NCI-H1417 (cell line): ENCODE measurements around the gene F12.
A peak's percentile ranks its signal among the peaks of the same experiment; 100 is the strongest.

Experiments used
- DNase-seq, 3 experiments: peaks; one replicate each; lab custom pipeline; 2025; lab: John Stamatoyannopoulos, UW

F12 gene

GRCh38 chr5:177446200-177447065 is 37.1 kb upstream of the F12 start, which contains the start of gene PRR7:
PRR7 (plus strand) TSS chr5:177446814; CDS start chr5:177455068, 8,254 bp downstream.
- DNase-seq, result peak; percentile 59 to 81 (median 73)

DNA sequence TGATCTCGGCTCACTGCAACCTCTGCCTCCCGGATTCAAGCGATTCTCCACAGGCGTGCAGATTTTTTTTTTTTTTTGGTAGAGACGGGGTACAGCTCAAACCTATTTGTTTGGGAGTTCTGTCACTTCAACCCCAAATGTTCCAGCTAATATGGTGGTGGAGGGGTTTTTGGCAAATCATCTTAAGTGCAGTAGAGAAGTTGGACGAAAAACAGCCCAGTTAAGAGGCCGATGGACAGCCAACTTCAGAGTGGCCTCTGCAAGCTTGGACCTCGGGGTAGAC is 36.5 kb upstream of the F12 start:
- no peak for DNase-seq

DNA sequence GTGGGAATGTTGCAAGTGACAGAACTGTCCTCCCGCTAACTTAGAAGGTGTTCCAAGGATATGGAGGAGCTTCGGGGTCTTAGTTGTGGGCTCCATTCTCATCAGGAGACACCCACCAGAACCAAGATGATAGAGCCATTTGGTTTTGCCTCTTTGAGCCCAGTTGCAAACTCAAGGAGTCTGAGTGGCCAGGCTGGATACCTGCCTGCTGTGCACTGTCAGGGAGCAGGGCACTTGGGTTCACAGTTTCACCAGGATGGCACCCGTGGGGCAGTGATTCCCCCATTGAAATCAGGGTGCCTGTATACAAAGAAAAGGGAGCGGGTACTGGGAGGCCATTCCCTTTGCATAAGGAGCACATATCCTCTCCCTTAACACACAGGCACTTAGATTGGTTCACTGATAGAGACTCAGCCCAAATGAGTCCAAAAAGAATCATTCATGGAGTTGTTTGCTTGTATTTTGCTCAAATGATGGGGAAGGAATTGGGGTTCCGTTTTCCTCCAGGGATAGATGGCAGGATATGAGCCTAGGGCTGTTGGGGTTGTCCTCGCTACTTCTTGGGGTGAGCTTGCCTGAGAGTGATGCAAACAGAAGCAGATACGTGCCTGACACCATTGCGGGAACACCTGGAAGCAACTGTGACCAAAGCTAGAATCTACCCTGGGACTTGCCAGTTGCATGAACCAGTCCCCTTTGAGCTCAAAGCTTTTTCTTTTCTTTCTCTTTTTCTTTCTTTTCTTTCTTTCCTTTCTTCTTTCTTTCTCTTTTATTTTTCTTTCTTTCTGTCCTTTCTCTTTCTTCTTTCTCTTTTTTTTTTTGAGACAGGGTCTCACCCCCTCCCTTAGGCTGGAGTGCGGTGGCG is 35.9 kb upstream of the F12 start:
- no peak for DNase-seq

DNA sequence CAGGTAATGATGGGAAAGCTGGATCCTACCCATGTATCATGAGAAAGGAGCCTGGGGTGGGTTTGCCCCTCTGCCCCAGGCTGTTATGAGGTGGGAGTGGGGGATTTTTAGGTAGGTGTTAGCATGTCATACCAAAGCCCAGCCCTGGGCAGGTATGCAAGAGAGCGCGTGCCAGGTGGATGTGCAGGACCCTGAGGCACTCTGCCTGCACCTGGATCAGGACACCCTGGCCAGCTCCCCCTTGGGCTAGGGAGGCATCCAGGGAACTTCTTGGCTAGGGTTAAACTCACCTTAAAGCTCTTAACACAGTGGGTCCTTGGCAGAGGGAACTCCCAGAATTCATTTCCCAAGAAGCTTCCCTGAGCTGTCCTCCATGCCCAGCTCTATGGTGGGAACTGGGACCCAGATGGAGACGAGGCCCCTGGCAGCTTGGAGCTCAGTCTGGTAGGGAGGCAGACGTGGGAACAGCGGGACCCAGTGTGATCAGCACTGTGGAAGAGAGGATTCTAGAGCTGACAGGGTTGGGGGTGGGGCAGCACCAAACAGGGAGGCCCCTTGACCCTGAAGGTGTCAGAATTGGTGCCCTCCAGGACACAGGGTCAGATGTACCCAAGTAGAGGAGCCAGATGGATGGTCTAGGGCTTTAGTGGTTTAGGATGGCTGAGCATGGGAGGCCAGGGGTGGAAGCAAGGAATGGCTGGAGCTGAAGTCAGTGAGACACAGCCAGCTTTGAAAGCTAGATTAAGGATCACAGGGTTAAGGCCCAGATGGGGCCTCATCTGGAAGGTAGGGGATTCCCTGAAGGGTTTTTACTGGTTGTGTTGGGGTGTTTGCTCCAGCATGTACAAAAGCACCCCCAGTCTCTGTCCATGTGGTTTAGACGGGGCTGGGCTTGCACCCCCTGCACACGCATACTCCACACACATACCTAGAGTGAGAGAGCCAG is 35.0 kb upstream of the F12 start:
- DNase-seq, result no peak

DNA sequence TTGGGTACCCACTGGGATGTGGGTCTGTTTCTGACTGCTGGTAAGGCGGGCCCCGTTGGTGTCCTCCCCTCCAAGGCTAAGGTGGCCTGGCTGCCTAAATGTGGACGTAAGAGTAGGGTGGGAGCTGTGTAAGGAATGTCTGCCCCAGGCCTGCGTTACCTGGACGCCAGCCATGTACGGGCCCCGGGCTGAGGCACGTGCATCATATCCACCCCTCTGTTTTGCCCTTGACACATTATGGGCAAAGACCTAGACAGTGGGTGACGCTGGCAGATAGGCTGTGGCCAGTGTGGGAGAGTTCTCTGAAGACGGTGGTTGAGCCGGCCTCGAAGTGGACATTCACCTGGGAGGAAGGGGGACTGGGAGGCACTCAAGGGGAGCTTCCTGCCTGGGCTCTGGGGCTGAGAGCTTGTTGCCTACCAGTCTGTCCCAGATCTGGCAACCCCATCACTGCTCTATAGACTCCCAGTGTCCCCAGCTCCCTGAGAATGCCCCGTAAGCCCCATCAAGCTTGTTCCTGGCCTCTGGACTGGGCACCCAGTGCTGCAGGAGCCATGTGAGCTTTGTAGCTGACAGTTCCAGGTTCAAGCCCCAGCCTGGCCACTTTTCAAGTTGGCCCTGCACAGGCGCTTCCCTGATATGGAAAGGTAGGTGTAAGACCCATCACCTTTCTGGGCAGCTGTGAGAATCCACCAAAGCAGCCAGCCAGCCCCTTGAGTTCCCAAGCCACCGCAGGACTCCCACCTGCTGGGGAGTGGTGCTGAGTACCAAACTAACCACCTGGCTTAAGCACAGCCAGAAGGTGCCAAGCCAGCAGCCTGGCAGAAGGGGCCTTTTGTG is 34.0 kb upstream of the F12 start:
- no peak for DNase-seq

GRCh38 chr5:177442066-177442826 is 32.9 kb upstream of the F12 start:
- no peak for DNase-seq

- no peak for DNase-seq
These were observed 31.8 kb upstream of the F12 start for GRCh38 chr5:177440990-177441780.

- no peak for DNase-seq
These were observed 31.0 kb upstream of the F12 start for GRCh38 chr5:177440211-177440989.

DNA sequence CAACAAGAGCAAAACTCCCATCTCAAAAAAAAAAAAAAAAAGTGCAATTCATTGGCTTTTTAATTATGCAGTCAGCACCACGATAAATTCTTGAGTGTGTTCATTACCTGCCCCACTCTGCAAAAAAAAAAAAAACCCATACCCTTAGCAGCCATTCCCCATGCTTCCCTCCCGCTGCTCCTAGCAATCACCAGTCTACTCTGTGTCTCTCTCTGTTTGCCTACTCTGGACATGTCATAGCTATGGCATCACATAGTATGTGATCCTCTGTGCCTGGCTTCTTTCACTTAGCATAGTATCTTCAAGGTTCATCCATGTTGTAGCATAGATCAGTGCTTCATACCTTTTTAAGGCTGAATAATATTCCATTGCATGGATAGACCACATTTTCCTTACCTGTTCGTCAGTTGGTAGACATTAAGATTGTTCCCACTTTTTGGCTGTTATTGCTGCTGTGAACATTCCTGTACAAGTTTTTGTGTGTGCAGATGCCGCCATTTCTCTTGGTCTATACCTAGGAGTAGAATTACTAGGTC is 30.2 kb upstream of the F12 start:
- DNase-seq, result no peak

- DNase-seq, result no peak
These were observed 29.1 kb upstream of the F12 start for GRCh38 chr5:177438468-177438867.

GRCh38 chr5:177437623-177438022 is 28.3 kb upstream of the F12 start:
- peak in 2 of 3 experiments; percentile 19 to 45 for DNase-seq

DNA sequence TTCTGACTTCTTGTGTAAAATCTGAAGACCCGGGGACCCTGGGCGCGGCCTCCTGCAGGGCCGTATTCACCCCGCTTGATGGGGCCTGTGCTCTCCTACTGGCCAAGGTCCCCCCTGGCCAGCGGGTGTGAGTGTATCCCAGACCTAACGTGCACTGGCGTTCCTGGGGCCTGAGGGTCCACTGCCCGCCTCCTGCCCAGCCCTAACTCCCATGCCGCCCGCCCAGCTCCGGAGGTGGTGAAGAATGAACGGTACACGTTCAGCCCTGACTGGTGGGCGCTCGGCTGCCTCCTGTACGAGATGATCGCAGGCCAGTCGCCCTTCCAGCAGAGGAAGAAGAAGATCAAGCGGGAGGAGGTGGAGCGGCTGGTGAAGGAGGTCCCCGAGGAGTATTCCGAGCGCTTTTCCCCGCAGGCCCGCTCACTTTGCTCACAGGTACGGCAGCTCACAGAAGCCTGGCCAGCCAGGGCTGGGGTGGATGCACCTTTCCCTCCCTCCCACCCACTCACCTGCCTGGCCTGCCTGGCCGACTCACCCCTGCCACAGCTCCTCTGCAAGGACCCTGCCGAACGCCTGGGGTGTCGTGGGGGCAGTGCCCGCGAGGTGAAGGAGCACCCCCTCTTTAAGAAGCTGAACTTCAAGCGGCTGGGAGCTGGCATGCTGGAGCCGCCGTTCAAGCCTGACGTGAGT is 26.6 kb upstream of the F12 start:
- DNase-seq, result no peak

DNA sequence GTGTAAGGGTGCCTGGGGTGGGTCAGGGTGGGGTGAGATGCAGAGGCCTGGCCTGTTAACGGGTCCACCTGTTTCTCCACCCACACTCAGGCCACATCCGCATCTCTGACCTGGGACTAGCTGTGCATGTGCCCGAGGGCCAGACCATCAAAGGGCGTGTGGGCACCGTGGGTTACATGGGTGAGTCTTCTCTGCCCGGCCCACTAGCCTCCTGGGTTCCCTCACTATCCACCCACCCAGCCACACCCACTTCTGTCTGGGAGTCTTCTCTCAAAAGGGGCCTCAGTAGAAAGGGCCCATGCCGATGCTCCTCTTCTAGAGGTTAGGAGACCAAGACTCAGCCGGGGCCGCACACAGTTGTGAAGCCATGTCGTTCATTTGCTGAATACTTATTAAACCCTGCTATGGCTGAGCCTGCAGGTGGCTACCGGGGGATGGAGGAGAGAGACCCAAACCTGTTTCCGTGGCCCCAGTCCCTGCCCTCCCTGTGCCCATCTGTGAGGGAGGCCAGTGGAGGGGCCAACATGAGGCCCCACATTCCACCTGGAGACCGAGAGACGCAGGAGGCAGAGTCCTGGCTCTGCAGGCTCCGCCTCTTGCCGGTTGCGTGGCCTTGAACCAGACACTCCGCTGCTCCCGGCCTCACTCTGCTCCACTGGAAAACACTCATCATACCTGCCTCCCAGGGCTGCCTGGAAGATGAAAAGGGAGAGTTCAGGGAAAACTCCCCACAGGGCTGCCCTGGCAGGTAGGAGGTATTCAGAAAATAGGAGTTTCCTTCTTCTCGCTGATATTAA is 25.8 kb upstream of the F12 start:
- no peak for DNase-seq

DNA sequence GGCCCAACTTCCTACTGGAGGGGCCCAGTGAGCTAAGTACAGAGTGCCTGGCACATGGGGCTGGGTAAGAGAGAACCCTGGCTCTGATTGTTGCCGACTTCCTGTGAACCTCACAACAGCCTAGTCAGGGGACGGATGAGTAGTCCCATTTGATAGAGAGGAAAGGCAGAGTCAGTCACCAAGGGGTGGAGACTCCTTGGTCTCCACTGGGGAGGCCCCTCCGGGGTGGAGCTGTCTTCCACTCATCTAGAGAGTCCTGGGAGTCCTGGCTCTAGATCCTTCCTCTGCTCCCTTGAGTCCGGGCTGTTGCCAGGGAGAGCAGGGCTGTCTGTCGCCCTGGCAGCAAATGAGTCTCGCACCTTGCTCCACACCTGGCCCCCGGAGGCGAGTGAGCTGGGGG is 25.1 kb upstream of the F12 start:
- DNase-seq, result no peak

DNA sequence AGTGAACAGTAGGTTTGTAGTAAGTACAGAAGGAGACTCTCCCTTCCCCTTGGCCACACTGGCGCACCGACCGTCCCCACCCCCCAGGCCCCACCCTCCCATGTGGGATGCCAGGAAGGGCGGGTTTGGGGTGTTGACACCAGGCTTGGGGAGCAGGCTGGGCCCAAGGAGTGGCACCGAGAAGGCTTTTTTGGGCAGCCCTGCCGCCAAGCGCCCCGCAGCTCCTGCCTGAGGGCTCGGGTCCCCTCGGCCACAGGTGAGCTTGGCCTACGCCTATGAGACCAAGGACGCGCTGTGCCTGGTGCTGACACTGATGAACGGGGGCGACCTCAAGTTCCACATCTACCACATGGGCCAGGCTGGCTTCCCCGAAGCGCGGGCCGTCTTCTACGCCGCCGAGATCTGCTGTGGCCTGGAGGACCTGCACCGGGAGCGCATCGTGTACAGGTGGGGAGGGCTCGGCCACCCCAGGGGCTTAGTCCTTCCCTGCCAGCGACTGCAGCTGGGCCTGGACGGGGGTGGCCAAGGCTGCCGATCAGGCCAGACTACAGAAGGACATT is 24.4 kb upstream of the F12 start:
- DNase-seq, result no peak

DNA sequence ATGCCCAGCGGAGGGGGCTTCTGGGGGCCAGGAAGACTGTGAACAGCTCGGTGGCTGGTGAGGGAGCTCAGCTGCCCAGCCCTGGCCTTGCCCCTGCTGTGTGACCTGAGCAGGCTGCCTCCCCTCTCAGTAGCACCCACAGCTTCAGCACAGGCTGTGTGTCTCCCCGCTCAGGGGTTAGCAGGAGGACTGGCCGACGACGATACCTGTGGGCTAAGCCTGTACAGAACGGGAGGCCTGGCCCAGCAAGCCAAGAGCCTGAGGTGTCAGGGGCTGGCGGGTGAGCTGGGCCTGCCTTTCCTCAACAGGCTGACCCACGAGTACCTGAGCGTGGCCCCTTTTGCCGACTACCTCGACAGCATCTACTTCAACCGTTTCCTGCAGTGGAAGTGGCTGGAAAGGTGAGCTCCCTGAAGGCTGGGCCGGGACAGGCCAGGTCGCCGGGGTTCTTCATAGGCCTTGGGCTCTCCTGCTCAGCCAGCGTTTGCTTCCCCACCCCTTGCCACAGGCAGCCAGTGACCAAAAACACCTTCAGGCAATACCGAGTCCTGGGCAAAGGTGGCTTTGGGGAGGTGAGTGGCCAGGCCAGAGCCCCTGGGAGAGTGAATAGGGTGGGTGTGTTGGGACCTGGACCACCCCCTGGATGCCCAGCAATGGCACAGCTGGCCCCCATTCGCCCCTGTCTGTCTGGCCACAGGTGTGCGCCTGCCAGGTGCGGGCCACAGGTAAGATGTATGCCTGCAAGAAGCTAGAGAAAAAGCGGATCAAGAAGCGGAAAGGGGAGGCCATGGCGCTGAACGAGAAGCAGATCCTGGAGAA is 23.7 kb upstream of the F12 start:
- DNase-seq, result no peak
